Testis (tissue), 3 donors: ENCODE data around the gene OR51B2. TPM values are rescaled to one million over a fixed set of nuclear protein-coding genes. Genes with fewer than 3 reads are reported as not detected.
"Not testable (repeated sequence)": the region's sequence is repeated elsewhere in the genome, so short reads cannot be mapped to it uniquely, and the experiment has no call there.

ENCODE experiments used
- DNase-seq: peaks from one replicate; pipeline ENCODE4 v3.0.0-alpha.2; 2019
- H3K27ac ChIP-seq, 2 donors: fragments of 200-600 bp; sonication (generic); one replicate each; pipeline ENCODE4 v1.5.1; 2019
- H3K27me3 ChIP-seq: fragments of 200-600 bp; sonication (generic); one replicate; pipeline ENCODE4 v1.5.1; 2019
- H3K36me3 ChIP-seq: fragments of 200-600 bp; sonication (generic); one replicate; pipeline ENCODE4 v1.5.1; 2017; ENCODE audit warnings: low read depth; ENCODE audit errors: missing control alignments
- H3K4me1 ChIP-seq: fragments of 200-600 bp; sonication (generic); one replicate; pipeline ENCODE4 v1.5.1; 2019
- H3K4me3 ChIP-seq, 2 donors: fragments of 200-600 bp; sonication (generic); one replicate each; pipeline ENCODE4 v1.5.1; 2017 to 2019
- H3K9me3 ChIP-seq: fragments of 200-600 bp; sonication (generic); one replicate; pipeline ENCODE4 v1.5.1; 2017
- CTCF ChIP-seq, 3 experiments: fragments of 450-650 bp in 2 of 3; fragments of 200-600 bp in 1 of 3; sonication (generic) in 1 of 3; IDR thresholded peaks; one replicate each; pipeline ENCODE4 v1.5.1; 2016 to 2019; ENCODE audit warnings: antibody characterized with exemption in 3 of 3, mild to moderate bottlenecking in 2 of 3, moderate library complexity in 1 of 3
- POLR2A ChIP-seq: fragments of 450-650 bp; IDR thresholded peaks from one replicate; pipeline ENCODE4 v1.6.1; 2017; ENCODE audit warnings: antibody characterized with exemption, mild to moderate bottlenecking, moderate library complexity
- WGBS, 2 donors: methylation state at CpG; one replicate each; pipeline ENCODE4 v1.1.5; 2018; 5-methylcytosine and 5-hydroxymethylcytosine counted together
- intact Hi-C: fragments of 100-400 bp; cut with DNase I; formaldehyde crosslinking; loops from one replicate; pipeline ENCODE4 v1.15.1; 2023; ENCODE audit warnings: low total_unique reads
- polyA plus RNA-seq: library from polyadenylated mRNA; stranded (reverse); fragments of 350-450 nt; fragmentation: Illumina TruSeq; extraction: RNeasy Lipid Tissue Mini Kit (QIAGEN cat#74804); gene quantifications from one replicate; pipeline ENCODE4 v1.2.3, GENCODE V29; 2014; ENCODE audit warnings: low read depth, low replicate concordance; ENCODE audit not compliant: insufficient read depth
- total RNA-seq, 2 donors: library from RNA; depleted of rRNA; stranded (reverse); fragments of >200 nt; gene quantifications; one replicate each; pipeline ENCODE4 v1.2.3, GENCODE V29; 2016

The OR51B2 gene
- total and polyA plus RNA-seq, 3 donors from 2014 or later, result 0.74 TPM; not detected in 2

GRCh38 chr11:5366856-5367255, 42.8 kb upstream of the OR51B2 start:
- no peaks in the 10 kb centered on the region for H3K27me3 ChIP-seq
- TF ChIP-seq CTCF (IDR thresholded peaks at IDR 0.05), result no peak
- no peak for TF ChIP-seq POLR2A
- no peak overlapping the region for H3K4me3 ChIP-seq
- intact Hi-C loops, result no loop called here
- no peaks in the 10 kb centered on the region for H3K9me3 ChIP-seq
- H3K27ac ChIP-seq, result no peak overlapping the region
- DNase-seq, result no peak
- WGBS, 2 donors, result 50 to 90% methylated on average over 1 of the region's 1 CpG
- H3K36me3 ChIP-seq, result no peaks in the 10 kb centered on the region
- peaks cover 3% of the 10 kb centered on the region for H3K4me1 ChIP-seq

- H3K27me3 ChIP-seq, H3K9me3 ChIP-seq, intact Hi-C loops, H3K27ac ChIP-seq, H3K36me3 ChIP-seq, H3K4me1 ChIP-seq, H3K4me3 ChIP-seq, DNase-seq: not testable (repeated sequence)
- peak in 1 of 3 experiments; percentile 21 for TF ChIP-seq CTCF (IDR thresholded peaks at IDR 0.05)
- 88 to 90% methylated on average over 6 of the region's 6 CpGs for WGBS, 2 donors
These were observed 42.3 kb upstream of the OR51B2 start for GRCh38 chr11:5366365-5366764.

- H3K9me3 ChIP-seq, result no peaks in the 10 kb centered on the region
- H3K4me1 ChIP-seq, result peaks cover 3% of the 10 kb centered on the region
- WGBS, 2 donors, result 64% methylated on average over 2 of the region's 2 CpGs
- no peak for DNase-seq
- H3K4me3 ChIP-seq, result no peak overlapping the region
- intact Hi-C loops, result no loop called here
- no peaks in the 10 kb centered on the region for H3K27me3 ChIP-seq
- no peaks in the 10 kb centered on the region for H3K36me3 ChIP-seq
- no peak overlapping the region for H3K27ac ChIP-seq
- TF ChIP-seq CTCF (IDR thresholded peaks at IDR 0.05), result no peak
- TF ChIP-seq POLR2A, result no peak
These were observed 40.1 kb upstream of the OR51B2 start for GRCh38 chr11:5364214-5364613.

GRCh38 chr11:5363679-5364078, 39.6 kb upstream of the OR51B2 start:
- no peaks in the 10 kb centered on the region for H3K27me3 ChIP-seq
- intact Hi-C loops, result no loop called here

More at GRCh38 chr11:5363679-5364078, 39.6 kb upstream of the OR51B2 start:
- WGBS, 2 donors, result 95 to 96% methylated on average over 1 of the region's 1 CpG
- peaks cover 3% of the 10 kb centered on the region for H3K4me1 ChIP-seq
- H3K4me3 ChIP-seq, result no peak overlapping the region
- TF ChIP-seq POLR2A (no peak), CTCF (IDR thresholded peaks at IDR 0.05) (no peak)
- DNase-seq, result no peak
- H3K27ac ChIP-seq, result no peak overlapping the region
- no peaks in the 10 kb centered on the region for H3K9me3 ChIP-seq
- no peaks in the 10 kb centered on the region for H3K36me3 ChIP-seq
